ENCODE results near the gene BASP1.
A peak's percentile ranks its signal among the peaks of the same experiment; 100 is the strongest.
"Not testable (repeated sequence)": the region's sequence is repeated elsewhere in the genome, so short reads cannot be mapped to it uniquely, and the experiment has no call there.

Gene BASP1

DNA sequence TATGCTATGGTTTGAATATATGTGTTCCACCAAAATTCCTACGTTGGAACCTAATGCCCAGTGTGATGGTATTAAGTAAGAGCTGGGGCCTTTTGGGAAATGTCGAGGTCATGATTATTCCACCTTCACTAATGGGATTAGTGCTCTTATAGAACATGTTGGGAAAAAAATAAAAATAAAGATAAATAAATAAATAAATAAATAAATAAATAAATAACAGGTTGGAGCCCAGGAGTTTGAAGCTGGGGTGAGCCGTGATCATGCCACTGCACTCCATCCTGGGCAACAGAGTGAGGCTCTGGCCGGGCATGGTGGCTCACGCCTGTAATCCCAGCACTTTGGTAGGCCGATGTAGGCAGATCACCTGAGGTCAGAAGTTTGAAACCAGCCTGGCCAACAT lies 22.5 kb downstream of the BASP1 start:
- TF ChIP-seq, protein P1, sequence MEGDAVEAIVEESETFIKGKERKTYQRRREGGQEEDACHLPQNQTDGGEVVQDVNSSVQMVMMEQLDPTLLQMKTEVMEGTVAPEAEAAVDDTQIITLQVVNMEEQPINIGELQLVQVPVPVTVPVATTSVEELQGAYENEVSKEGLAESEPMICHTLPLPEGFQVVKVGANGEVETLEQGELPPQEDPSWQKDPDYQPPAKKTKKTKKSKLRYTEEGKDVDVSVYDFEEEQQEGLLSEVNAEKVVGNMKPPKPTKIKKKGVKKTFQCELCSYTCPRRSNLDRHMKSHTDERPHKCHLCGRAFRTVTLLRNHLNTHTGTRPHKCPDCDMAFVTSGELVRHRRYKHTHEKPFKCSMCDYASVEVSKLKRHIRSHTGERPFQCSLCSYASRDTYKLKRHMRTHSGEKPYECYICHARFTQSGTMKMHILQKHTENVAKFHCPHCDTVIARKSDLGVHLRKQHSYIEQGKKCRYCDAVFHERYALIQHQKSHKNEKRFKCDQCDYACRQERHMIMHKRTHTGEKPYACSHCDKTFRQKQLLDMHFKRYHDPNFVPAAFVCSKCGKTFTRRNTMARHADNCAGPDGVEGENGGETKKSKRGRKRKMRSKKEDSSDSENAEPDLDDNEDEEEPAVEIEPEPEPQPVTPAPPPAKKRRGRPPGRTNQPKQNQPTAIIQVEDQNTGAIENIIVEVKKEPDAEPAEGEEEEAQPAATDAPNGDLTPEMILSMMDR (IDR thresholded peaks at IDR 0.05; ENCODE audit: low read depth, low read length, missing control alignments) = no peak
- in situ Hi-C loops (cut with HindIII; ENCODE audit: low sequenced_read_pairs) = no loop called here
- DNase-seq (ENCODE audit: low read depth) = no peak
- H3K4me3 ChIP-seq (ENCODE audit: low read depth, low read length) = no peak overlapping the region

DNA sequence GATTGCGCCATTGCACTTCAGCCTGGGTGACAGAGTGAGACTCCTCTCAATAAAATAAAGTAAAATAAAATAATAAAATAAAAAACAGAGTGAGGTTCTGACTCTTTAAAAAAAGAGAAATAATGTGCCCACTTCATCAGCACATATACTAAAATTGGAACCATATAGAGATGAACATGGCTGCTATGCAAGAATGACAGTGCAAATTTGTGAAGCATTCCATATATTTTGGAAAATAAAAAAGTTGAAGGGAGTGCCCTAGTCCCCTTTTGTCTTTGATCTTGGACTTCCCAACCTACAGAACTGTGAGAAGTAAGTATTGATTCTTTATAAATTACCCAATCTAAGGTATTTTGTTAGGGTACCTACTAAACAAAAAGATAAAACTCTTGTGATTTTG lies 23.1 kb downstream of the BASP1 start:
- TF ChIP-seq, protein P1 (IDR thresholded peaks at IDR 0.05; ENCODE audit: low read depth, low read length, missing control alignments) = no peak
- no peak for DNase-seq (ENCODE audit: low read depth)
- in situ Hi-C loops (cut with HindIII; ENCODE audit: low sequenced_read_pairs) = no loop called here
- H3K4me3 ChIP-seq (ENCODE audit: low read depth, low read length) = no peak overlapping the region

DNA sequence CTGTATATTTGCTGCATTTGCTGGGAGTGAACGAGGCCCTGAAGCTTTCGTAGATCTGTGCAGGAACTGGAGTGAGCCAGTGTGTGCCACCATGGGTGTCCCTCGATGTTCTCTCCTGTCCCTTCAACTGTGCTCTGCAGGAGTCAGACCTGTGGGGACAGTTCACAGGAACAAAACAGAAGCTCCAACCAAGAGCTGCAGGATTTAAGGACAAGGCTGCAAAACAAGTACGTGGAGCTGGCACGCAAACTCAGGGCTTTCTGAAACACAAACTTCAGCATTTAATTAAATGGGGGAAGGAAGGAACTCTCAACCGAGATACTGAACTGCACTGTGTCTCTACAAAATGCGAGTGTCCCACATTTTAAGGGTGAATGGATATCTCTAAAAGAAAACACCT lies 24.2 kb downstream of the BASP1 start:
- in situ Hi-C loops (cut with HindIII; ENCODE audit: low sequenced_read_pairs) = no loop called here
- H3K4me3 ChIP-seq (ENCODE audit: low read depth, low read length) = no peak overlapping the region

DNA sequence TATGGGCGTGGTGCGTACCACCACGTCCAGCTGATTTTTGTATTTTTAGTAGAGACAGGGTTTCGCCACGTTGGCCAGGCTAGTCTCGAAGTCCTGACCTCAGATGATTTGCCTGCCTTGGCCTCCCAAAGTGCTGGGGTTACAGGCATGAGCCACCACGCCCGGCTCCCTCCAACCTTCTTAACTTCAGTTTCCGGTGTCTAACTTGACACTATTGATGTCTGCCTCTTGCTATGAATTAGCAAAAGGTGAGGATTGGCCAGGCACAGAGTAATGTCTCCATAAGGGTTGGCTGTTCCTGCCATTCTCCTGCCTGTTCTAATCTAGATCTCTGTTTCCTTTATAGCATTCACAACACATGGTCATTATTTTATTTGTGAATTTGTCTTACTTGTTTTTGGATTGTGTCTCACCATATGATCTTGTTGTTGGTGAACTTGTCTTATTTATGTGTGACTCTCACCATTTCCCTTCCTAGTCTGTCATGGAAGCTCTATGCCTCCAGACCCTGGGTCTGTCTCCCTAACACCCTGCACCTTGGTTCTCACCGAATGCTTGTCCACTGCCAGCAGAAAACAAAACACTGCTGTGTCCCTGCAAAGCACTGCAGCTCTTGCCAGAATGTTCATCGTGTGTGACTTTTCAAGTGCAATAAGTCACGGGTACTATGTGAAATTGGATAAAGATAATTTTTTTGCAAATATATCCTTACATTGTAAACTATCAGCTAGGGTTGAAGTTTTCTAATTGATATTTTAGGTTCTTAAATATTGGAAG lies 26.0 kb downstream of the BASP1 start:
- no peak for DNase-seq (ENCODE audit: low read depth)
- in situ Hi-C loops (cut with HindIII; ENCODE audit: low sequenced_read_pairs) = no loop called here
- TF ChIP-seq, protein P1 (IDR thresholded peaks at IDR 0.05; ENCODE audit: low read depth, low read length, missing control alignments) = no peak
- no peak overlapping the region for H3K4me3 ChIP-seq (ENCODE audit: low read depth, low read length)

More for the DNA sequence above, 24.2 kb downstream of the BASP1 start:
- no peak for DNase-seq (ENCODE audit: low read depth)
- TF ChIP-seq, protein P1 (IDR thresholded peaks at IDR 0.05; ENCODE audit: low read depth, low read length, missing control alignments) = no peak

DNA sequence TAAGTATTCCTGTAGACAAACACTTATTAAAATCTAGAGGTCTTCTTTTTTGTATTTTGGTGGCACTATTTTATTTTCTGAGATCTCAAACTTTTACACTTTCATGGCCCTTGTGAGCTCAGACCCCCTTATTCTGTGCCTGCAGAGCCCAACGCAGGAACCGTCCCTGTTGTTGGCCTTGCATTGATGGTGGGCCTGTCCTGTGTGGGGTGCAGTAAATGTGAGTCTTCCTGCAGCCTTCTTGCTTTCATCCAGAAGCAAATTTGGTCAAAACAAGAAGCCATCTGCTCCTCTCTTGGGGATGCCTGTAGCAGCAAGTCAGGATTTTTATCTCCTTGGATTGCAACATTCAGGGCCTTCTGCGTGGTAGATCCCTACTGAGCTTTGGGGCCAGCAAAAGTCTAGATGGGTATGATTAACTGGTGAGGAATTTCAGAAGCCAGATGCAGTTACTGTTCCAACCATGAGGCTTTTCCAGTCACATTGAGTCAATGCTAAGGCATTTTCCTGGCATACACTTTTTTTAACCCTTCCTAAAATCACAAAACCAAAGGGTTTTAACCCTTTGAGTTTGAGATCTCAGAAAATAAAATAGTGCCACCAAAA lies 31.7 kb downstream of the BASP1 start:
- H3K4me3 ChIP-seq (ENCODE audit: low read depth, low read length) = no peak overlapping the region
- TF ChIP-seq, protein P1 (IDR thresholded peaks at IDR 0.05; ENCODE audit: low read depth, low read length, missing control alignments) = no peak
- in situ Hi-C loops (cut with HindIII; ENCODE audit: low sequenced_read_pairs) = no loop called here
- peak; percentile 94 for DNase-seq (ENCODE audit: low read depth)

DNA sequence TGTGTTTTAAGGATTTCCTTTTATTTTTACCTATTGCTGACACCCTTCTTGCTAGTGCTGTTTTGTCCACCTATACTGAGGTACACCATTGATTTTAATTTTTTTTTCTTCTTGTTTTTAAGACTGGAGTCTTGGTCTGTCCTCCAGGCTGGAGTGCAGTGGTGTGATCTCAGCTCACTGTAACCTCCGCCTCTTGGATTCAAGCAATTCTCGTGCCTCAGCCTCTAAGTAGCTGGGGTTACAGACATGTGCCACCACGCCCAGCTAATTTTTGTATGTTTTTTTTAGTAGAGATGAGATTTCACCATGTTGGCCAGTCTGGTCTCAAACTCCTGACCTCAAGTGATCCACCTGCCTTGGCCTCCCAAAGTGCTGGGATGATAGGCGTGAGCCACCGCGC lies 32.4 kb downstream of the BASP1 start:
- DNase-seq (ENCODE audit: low read depth); in situ Hi-C loops (cut with HindIII; ENCODE audit: low sequenced_read_pairs): not testable (repeated sequence)

DNA sequence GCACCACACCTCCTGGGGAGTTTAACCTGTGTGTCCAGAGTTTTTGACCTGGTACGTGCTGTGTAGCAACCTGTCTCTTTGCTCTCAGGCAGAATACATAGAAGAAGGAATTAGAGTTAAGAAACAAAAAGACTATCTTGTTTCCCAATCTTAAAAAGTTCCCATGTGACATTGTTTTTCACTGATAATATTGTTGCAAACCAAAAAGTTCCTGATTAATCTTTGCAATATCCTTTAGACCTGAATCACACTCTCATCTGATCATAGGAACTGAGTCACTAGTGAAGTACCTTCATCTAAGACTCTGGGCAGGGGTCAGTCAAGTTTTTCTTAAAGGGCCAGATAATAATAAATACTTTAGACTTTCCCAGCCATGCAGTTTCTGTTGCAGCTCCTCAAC lies 35.1 kb downstream of the BASP1 start:
- DNase-seq (ENCODE audit: low read depth) = no peak
- no peak overlapping the region for H3K4me3 ChIP-seq (ENCODE audit: low read depth, low read length)
- in situ Hi-C loops (cut with HindIII; ENCODE audit: low sequenced_read_pairs) = no loop called here
- TF ChIP-seq, protein P1 (IDR thresholded peaks at IDR 0.05; ENCODE audit: low read depth, low read length, missing control alignments) = no peak

More for the DNA sequence above, 32.4 kb downstream of the BASP1 start:
- not testable (repeated sequence) for H3K4me3 ChIP-seq (ENCODE audit: low read depth, low read length)

Data from astrocyte of the cerebellum (primary cell).